AG04449 (cell line): Measurements from ENCODE around the gene WDHD1.
"Not testable (repeated sequence)": the region's sequence is repeated elsewhere in the genome, so short reads cannot be mapped to it uniquely, and the experiment has no call there.

ENCODE experiments used
- CTCF ChIA-PET: fragments of 350-600 bp; formaldehyde crosslinking; extraction: SDS; loops from one replicate; lab custom pipeline; 2021; ENCODE audit warnings: antibody characterized with exemption; lab: Yijun Ruan, JAX
- POLR2A ChIA-PET: fragments of 400-600, 350-600 bp; formaldehyde crosslinking; extraction: SDS; loops from one replicate; lab custom pipeline; 2020; ENCODE audit warnings: antibody characterized with exemption, inconsistent platforms; lab: Yijun Ruan, JAX
- DNase-seq: peaks from one replicate; pipeline ENCODE4 v3.0.0-alpha.2; 2010; ENCODE audit warnings: low read depth, low spot score
- H3K4me3 ChIP-seq: 2 replicates; pipeline ENCODE4 v1.5.1; 2011; ENCODE audit warnings: low read depth, mild to moderate bottlenecking, control low read depth, low read length
- TF ChIP-seq, protein P1 (sequence below): IDR thresholded peaks from one replicate; pipeline ENCODE4 v1.5.1; 2011; ENCODE audit warnings: mild to moderate bottlenecking, moderate library complexity, low read length, control low read depth, inconsistent platforms; ENCODE audit not compliant: insufficient read depth; ENCODE audit errors: missing control alignments

Gene WDHD1

DNA sequence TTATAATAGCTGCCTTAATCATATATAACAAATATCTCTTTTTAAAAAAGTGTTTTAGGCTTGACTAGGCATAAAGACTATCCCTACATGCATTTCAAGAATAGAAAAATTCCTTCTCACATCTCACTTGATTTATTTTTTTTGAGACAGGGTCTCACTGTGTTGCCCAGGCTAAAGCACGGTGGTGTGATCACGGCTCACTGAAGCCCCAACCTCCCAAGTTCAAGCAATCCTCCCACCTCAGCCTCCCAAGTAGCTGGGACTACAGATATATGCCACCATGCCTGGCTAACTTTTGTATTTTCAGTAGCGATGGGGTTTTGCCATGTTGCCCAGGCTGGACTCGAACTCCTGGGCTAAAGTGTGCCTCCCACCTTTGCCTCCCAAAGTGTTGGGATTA lies 59.4 kb downstream of the WDHD1 start:
- DNase-seq: no peak
- ChIA-PET CTCF (interaction anchor here (1.3 to 2.0 kb wide), 2 partner anchors 9 to 14 kb away, joined by 4 to 9 read pairs; no protein-coding TSS in a partner anchor), POLR2A (no interaction called here)
- TF ChIP-seq, protein P1, sequence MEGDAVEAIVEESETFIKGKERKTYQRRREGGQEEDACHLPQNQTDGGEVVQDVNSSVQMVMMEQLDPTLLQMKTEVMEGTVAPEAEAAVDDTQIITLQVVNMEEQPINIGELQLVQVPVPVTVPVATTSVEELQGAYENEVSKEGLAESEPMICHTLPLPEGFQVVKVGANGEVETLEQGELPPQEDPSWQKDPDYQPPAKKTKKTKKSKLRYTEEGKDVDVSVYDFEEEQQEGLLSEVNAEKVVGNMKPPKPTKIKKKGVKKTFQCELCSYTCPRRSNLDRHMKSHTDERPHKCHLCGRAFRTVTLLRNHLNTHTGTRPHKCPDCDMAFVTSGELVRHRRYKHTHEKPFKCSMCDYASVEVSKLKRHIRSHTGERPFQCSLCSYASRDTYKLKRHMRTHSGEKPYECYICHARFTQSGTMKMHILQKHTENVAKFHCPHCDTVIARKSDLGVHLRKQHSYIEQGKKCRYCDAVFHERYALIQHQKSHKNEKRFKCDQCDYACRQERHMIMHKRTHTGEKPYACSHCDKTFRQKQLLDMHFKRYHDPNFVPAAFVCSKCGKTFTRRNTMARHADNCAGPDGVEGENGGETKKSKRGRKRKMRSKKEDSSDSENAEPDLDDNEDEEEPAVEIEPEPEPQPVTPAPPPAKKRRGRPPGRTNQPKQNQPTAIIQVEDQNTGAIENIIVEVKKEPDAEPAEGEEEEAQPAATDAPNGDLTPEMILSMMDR: no peak
- H3K4me3 ChIP-seq: no peak overlapping the region

DNA sequence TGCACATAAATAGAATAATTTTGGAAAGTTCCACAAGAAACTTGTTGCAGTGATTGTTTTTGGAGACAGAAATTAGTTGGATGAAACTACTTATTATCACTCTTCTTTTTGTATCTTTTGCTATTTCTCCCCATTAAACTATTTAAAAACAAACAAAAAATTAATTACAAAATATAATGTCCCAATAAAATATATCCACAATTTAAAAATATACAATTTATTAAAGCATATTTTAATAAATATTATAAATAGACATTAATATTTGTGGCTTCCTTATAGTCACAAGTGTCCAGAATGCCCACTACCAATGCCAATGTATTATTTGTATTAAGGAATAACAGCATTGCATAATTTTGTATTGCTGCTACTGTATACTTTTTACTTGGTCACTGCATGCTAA lies 71.8 kb downstream of the WDHD1 start:
- POLR2A ChIA-PET: no interaction called here
- no peak for DNase-seq
- CTCF ChIA-PET: no interaction called here

DNA sequence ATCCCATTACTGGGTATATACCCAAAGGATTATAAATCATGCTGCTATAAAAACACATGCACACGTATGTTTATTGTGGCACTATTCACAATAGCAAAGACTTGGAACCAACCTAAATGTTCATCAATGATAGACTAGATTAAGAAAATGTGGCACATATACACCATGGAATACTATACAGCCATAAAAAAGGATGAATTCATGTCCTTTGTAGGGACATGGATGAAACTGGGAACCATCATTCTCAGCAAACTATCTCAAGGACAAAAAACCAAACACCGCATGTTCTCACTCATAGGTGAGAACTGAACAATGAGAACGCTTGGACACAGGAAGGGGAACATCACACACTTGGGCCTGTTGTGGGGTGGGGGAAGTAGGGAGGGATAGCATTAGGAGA lies 73.3 kb downstream of the WDHD1 start:
- H3K4me3 ChIP-seq, CTCF ChIA-PET, DNase-seq, POLR2A ChIA-PET: not testable (repeated sequence)

More for the DNA sequence above, 71.8 kb downstream of the WDHD1 start:
- TF ChIP-seq, protein P1: no peak
- H3K4me3 ChIP-seq: no peak overlapping the region

GRCh38 chr14:54952803-54953202 lies 74.1 kb downstream of the WDHD1 start:
- H3K4me3 ChIP-seq, DNase-seq, POLR2A ChIA-PET, CTCF ChIA-PET: not testable (repeated sequence)

- no peak overlapping the region for H3K4me3 ChIP-seq
- TF ChIP-seq, protein P1: no peak
- CTCF ChIA-PET: no interaction called here
- POLR2A ChIA-PET: no interaction called here
- no peak for DNase-seq
Observed at GRCh38 chr14:54947230-54947629, 79.7 kb downstream of the WDHD1 start.

DNA sequence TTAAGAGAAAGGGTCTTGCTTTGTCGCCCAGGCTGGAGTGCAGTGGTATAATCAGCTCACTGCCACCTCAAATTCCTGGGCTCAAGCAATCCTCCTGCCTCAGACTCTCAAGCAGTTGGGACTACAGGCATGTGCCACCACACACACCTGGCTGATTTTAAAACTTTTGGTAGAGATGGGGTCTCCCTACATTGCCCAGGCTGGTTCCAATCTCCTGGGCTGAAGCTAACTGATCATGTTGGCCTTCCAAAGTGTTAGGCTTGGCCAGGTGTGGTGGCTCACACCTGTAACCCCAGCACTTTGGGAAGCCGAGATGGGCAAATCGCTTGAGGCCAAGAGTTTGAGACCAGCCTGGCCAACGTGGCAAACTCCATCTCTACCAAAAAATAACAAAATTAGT lies 80.4 kb downstream of the WDHD1 start:
- TF ChIP-seq, protein P1: no peak
- DNase-seq: no peak
- ChIA-PET POLR2A (no interaction called here), CTCF (interaction anchor here (1.0 kb wide), 1 partner anchor 34 kb away, joined by 3 read pairs; no protein-coding TSS in a partner anchor)
- no peak overlapping the region for H3K4me3 ChIP-seq

- POLR2A ChIA-PET: interaction anchor here (0.6 kb wide), 1 partner anchor 127 kb away, joined by 10 read pairs; no protein-coding TSS in a partner anchor
- no peak overlapping the region for H3K4me3 ChIP-seq
- TF ChIP-seq, protein P1: no peak
- DNase-seq: no peak
- CTCF ChIA-PET: interaction anchor here (1.1 kb wide), 1 partner anchor 9 kb away, joined by 5 read pairs; no protein-coding TSS in a partner anchor
Observed at GRCh38 chr14:54944737-54945391, 82.0 kb downstream of the WDHD1 start.
